BE2C (cell line): ENCODE results near the gene MAP2K5.

Source experiments
- DNase-seq: peaks from one replicate; pipeline ENCODE4 v3.0.0-alpha.2; 2020
- H3K27me3 ChIP-seq: fragments of 250-450 bp; sonication (Bioruptor Pico); 2 replicates; pipeline ENCODE4 v1.5.1; 2020; ENCODE audit warnings: mild to moderate bottlenecking
- H3K36me3 ChIP-seq: fragments of 250-450 bp; sonication (Bioruptor Pico); 2 replicates; pipeline ENCODE4 v1.5.1; 2020; ENCODE audit warnings: mild to moderate bottlenecking
- H3K4me1 ChIP-seq: fragments of 250-450 bp; sonication (Bioruptor Pico); 2 replicates; pipeline ENCODE4 v1.5.1; 2020
- H3K4me3 ChIP-seq: 2 replicates; pipeline ENCODE4 v1.5.1; 2011; ENCODE audit warnings: low read depth, low read length
- H3K9me3 ChIP-seq: fragments of 250-450 bp; sonication (Bioruptor Pico); 2 replicates; pipeline ENCODE4 v1.5.1; 2020
- TF ChIP-seq, protein P1 (sequence below): IDR thresholded peaks from 2 replicates; pipeline ENCODE4 v1.5.1; 2012; ENCODE audit warnings: mild to moderate bottlenecking, low read depth, low read length

MAP2K5 gene

GRCh38 chr15:67815036-67815592 lies 272.6 kb downstream of the MAP2K5 start:
- Histone ChIP-seq H3K36me3 (no peaks in the 10 kb centered on the region), H3K4me1 (no peaks in the 10 kb centered on the region), H3K27me3 (peaks cover 42% of the 10 kb centered on the region), H3K4me3 (no peak overlapping the region), H3K9me3 (peaks cover 3% of the 10 kb centered on the region)
- TF ChIP-seq, protein P1, sequence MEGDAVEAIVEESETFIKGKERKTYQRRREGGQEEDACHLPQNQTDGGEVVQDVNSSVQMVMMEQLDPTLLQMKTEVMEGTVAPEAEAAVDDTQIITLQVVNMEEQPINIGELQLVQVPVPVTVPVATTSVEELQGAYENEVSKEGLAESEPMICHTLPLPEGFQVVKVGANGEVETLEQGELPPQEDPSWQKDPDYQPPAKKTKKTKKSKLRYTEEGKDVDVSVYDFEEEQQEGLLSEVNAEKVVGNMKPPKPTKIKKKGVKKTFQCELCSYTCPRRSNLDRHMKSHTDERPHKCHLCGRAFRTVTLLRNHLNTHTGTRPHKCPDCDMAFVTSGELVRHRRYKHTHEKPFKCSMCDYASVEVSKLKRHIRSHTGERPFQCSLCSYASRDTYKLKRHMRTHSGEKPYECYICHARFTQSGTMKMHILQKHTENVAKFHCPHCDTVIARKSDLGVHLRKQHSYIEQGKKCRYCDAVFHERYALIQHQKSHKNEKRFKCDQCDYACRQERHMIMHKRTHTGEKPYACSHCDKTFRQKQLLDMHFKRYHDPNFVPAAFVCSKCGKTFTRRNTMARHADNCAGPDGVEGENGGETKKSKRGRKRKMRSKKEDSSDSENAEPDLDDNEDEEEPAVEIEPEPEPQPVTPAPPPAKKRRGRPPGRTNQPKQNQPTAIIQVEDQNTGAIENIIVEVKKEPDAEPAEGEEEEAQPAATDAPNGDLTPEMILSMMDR: no peak
- no peak for DNase-seq

GRCh38 chr15:67816668-67817067 lies 274.2 kb downstream of the MAP2K5 start:
- Histone ChIP-seq H3K4me3 (no peak overlapping the region), H3K4me1 (no peaks in the 10 kb centered on the region), H3K36me3 (no peaks in the 10 kb centered on the region), H3K27me3 (peaks cover 51% of the 10 kb centered on the region), H3K9me3 (peaks cover 3% of the 10 kb centered on the region)
- TF ChIP-seq, protein P1: no peak
- no peak for DNase-seq

GRCh38 chr15:67818464-67818863 lies 276.0 kb downstream of the MAP2K5 start:
- TF ChIP-seq, protein P1: no peak
- H3K27me3 ChIP-seq: peaks cover 59% of the 10 kb centered on the region
- H3K36me3 ChIP-seq: no peaks in the 10 kb centered on the region
- no peaks in the 10 kb centered on the region for H3K4me1 ChIP-seq
- H3K4me3 ChIP-seq: no peak overlapping the region
- no peak for DNase-seq
- peaks cover 3% of the 10 kb centered on the region for H3K9me3 ChIP-seq

DNA sequence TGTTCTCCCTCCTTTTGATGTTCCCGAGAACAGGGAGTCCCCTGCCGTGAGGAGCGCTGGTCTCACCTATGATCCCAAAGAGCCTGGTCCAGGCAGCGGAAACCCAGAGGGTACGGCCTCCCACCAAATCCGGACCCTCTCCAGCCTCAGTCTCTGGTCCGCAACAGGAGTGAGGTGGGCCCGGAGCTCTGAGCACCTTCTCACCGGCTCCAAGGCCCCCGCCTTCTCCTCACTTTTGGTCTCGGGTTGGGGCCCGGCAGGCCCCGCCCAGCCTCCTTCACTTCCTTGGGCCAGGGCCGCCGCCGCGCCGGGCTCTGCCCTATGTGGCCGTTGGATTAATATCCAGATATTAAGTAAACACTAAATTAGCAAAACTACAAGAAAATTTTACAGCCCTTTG lies 277.1 kb downstream of the MAP2K5 start:
- Histone ChIP-seq H3K4me3 (no peak overlapping the region), H3K4me1 (no peaks in the 10 kb centered on the region), H3K27me3 (peaks cover 70% of the 10 kb centered on the region), H3K36me3 (no peaks in the 10 kb centered on the region), H3K9me3 (peaks cover 3% of the 10 kb centered on the region)
- TF ChIP-seq, protein P1: no peak
- DNase-seq: no peak

DNA sequence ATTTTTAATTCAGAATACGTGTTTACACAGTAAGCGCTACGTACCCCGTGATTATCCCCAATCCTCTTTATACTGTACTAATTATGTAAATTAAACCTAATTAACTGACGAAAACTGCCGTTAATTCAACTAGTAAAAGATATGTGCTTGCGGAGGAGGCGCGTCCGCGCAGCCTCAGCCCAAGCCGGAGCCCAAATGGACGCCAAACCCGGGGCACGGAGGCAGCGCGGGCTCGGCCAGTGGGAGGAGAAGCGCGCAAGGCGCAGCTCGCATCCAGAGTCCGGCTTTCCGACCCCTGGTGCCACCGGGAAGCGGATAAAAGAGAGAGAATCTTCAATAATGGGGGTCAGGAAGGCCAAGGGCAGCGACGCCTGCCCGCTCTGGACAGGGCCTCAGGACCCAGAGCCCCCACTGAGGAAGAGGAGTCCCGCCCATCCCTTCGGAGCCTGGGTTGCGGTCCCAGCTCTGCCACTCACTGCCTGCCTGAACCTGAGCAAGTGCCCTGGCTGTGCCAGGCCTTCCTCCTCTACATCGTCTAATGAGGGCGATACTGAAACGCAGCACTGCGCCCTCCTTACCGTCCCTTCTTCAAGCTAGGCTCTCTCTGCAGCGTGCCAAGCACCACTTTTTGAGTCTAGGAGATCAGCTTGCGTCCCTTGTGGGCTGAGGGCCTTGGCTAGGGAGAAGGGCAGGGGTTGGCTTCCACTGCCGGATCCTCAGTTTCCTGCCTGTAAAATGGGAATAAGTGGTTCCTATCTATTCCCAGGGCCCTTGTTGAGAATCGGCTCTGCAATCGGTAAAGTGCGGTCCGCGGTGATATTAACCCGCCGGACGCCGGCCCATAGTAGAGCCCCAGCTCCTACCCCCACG lies 277.9 kb downstream of the MAP2K5 start:
- H3K27me3 ChIP-seq: peaks cover 78% of the 10 kb centered on the region
- H3K36me3 ChIP-seq: no peaks in the 10 kb centered on the region
- DNase-seq: no peak
- peaks cover 3% of the 10 kb centered on the region for H3K9me3 ChIP-seq
- no peaks in the 10 kb centered on the region for H3K4me1 ChIP-seq
- TF ChIP-seq, protein P1: no peak
- no peak overlapping the region for H3K4me3 ChIP-seq
